ENCODE results near the gene KLHL21.

DNA sequence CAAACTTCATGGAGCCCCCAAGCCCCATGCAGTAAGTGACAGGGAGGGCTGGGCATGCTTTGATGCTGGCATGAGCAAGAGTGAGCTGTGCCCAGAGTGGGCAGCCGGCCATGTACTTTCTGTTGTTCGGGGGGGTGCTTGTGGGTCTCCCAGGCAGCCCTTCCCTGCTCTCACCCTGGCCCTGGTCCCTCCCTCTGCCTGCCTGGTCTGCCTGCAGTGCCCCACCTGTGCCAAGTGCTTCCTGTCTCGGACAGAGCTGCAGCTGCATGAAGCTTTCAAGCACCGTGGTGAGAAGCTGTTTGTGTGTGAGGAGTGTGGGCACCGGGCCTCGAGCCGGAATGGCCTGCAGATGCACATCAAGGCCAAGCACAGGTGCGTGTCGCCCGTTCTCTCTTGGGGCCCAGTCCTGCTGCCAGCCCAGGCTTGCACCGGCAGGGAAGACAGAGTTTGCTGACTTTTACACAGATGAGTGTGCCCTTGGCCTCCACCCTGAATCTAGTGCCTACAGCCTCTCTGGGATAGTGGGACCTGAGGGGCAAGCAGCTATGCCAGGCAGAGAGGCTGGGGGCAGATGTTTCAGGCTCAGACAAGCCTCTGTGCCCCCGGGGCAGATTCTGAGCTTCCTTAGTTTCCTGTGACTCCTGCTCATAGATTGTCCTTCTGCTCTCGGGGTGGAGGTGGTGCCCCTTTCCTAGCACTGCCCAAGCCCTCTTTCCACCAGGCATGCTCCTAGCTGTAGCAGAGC lies 15.2 kb downstream of the KLHL21 start:
- TF ChIP-seq, protein P1, sequence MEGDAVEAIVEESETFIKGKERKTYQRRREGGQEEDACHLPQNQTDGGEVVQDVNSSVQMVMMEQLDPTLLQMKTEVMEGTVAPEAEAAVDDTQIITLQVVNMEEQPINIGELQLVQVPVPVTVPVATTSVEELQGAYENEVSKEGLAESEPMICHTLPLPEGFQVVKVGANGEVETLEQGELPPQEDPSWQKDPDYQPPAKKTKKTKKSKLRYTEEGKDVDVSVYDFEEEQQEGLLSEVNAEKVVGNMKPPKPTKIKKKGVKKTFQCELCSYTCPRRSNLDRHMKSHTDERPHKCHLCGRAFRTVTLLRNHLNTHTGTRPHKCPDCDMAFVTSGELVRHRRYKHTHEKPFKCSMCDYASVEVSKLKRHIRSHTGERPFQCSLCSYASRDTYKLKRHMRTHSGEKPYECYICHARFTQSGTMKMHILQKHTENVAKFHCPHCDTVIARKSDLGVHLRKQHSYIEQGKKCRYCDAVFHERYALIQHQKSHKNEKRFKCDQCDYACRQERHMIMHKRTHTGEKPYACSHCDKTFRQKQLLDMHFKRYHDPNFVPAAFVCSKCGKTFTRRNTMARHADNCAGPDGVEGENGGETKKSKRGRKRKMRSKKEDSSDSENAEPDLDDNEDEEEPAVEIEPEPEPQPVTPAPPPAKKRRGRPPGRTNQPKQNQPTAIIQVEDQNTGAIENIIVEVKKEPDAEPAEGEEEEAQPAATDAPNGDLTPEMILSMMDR (IDR thresholded peaks at IDR 0.05; ENCODE audit: insufficient read depth, low read length, poor library complexity, severe bottlenecking) = no peak
- TF ChIP-seq EZH2phosphoT487 (conservative IDR thresholded peaks at IDR 0.05; ENCODE audit: low read length) = no peak
